ENCODE results near the gene ASIC2.

DNA sequence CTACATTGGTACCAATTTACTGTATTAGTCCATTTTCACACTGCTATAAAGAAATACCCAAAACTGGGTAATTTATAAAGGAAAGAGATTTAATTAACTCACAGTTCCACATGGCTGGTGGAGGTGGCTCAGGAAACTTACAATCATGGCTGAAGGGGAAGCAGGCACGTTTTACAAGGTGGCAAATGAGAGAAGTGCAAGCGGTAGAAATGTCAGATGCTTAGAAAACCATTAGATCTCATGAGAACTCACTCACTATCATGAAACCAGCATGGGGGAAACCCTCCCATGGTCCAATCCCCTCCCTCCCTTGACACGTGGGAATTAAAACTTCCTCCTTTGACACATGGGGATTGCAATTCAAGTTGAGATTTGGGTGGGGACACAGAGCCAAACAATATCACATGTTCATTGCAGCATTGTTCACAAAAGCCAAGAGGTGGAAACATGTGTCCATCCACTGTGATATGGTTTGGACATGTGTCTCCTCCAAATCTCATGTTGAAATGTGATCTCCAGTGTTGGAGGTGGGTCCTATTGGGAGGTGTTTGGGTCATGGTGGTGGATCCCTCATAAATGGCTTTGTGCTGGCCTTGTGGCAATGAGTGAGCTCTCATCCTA, 304.5 kb downstream of the ASIC2 start:
- TF ChIP-seq, protein P1, sequence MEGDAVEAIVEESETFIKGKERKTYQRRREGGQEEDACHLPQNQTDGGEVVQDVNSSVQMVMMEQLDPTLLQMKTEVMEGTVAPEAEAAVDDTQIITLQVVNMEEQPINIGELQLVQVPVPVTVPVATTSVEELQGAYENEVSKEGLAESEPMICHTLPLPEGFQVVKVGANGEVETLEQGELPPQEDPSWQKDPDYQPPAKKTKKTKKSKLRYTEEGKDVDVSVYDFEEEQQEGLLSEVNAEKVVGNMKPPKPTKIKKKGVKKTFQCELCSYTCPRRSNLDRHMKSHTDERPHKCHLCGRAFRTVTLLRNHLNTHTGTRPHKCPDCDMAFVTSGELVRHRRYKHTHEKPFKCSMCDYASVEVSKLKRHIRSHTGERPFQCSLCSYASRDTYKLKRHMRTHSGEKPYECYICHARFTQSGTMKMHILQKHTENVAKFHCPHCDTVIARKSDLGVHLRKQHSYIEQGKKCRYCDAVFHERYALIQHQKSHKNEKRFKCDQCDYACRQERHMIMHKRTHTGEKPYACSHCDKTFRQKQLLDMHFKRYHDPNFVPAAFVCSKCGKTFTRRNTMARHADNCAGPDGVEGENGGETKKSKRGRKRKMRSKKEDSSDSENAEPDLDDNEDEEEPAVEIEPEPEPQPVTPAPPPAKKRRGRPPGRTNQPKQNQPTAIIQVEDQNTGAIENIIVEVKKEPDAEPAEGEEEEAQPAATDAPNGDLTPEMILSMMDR (IDR thresholded peaks at IDR 0.05), result no peak
- no peak for TF ChIP-seq POLR2A (IDR thresholded peaks at IDR 0.05)
